ENCODE results near the gene FAM200A.

Gene FAM200A

DNA sequence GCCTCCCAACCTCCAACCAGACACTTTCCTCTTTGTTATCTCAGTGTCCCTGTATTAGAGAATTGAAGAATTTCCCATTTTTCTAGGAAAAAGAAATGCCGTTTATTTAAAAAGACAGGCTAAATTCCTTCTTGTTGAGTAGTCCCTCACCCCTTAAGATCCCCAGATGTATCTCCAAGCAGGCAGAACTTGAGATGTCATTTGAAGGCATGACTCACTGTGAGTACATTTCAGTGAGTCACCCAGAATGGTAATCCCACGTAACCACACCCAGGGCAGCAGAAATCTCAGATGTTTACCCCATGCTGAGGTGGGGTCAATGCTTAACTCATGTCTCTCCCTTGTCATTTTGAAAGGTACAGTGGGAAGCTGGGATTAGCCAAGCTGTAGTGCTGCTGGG lies 10.9 kb upstream of the FAM200A start (continued):
- TF ChIP-seq, protein P1, sequence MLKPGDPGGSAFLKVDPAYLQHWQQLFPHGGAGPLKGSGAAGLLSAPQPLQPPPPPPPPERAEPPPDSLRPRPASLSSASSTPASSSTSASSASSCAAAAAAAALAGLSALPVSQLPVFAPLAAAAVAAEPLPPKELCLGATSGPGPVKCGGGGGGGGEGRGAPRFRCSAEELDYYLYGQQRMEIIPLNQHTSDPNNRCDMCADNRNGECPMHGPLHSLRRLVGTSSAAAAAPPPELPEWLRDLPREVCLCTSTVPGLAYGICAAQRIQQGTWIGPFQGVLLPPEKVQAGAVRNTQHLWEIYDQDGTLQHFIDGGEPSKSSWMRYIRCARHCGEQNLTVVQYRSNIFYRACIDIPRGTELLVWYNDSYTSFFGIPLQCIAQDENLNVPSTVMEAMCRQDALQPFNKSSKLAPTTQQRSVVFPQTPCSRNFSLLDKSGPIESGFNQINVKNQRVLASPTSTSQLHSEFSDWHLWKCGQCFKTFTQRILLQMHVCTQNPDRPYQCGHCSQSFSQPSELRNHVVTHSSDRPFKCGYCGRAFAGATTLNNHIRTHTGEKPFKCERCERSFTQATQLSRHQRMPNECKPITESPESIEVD (tag by site-specific recombination; IDR thresholded peaks at IDR 0.05), result no peak
- TF ChIP-seq GLI2 (tag by site-specific recombination; IDR thresholded peaks at IDR 0.05; ENCODE audit: borderline replicate concordance, low read depth) (no peak), ZNF585B (tag by site-specific recombination; IDR thresholded peaks at IDR 0.05) (no peak), ZNF23 (tag by site-specific recombination; IDR thresholded peaks at IDR 0.05; ENCODE audit: borderline replicate concordance) (no peak), OSR2 (tag by site-specific recombination; IDR thresholded peaks at IDR 0.05) (0 out of 2 replicates have a peak, but pooled peaks have one; percentile 14), ZNF24 (tag by site-specific recombination; IDR thresholded peaks at IDR 0.05) (peak; percentile 76; the same call in 1 of the 2 replicates), ZSCAN23 (tag by site-specific recombination; IDR thresholded peaks at IDR 0.05) (0 out of 2 replicates have a peak, but pooled peaks have one; percentile 33), ZSCAN16 (tag by site-specific recombination; IDR thresholded peaks at IDR 0.05) (no peak), ZNF221 (tag by site-specific recombination; IDR thresholded peaks at IDR 0.05; ENCODE audit: borderline replicate concordance) (no peak), GLI4 (tag by site-specific recombination; IDR thresholded peaks at IDR 0.05) (no peak), ZNF843 (tag by site-specific recombination; IDR thresholded peaks at IDR 0.05) (0 out of 2 replicates have a peak, but pooled peaks have one; percentile 37), ZBTB21 (tag by site-specific recombination; IDR thresholded peaks at IDR 0.05) (peak; percentile 87), OVOL3 (tag by site-specific recombination; IDR thresholded peaks at IDR 0.05) (no peak)
- TF ChIP-seq, protein P2, sequence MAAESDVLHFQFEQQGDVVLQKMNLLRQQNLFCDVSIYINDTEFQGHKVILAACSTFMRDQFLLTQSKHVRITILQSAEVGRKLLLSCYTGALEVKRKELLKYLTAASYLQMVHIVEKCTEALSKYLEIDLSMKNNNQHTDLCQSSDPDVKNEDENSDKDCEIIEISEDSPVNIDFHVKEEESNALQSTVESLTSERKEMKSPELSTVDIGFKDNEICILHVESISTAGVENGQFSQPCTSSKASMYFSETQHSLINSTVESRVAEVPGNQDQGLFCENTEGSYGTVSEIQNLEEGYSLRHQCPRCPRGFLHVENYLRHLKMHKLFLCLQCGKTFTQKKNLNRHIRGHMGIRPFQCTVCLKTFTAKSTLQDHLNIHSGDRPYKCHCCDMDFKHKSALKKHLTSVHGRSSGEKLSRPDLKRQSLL (tag by site-specific recombination; IDR thresholded peaks at IDR 0.05), result no peak
- TF ChIP-seq, protein P3, sequence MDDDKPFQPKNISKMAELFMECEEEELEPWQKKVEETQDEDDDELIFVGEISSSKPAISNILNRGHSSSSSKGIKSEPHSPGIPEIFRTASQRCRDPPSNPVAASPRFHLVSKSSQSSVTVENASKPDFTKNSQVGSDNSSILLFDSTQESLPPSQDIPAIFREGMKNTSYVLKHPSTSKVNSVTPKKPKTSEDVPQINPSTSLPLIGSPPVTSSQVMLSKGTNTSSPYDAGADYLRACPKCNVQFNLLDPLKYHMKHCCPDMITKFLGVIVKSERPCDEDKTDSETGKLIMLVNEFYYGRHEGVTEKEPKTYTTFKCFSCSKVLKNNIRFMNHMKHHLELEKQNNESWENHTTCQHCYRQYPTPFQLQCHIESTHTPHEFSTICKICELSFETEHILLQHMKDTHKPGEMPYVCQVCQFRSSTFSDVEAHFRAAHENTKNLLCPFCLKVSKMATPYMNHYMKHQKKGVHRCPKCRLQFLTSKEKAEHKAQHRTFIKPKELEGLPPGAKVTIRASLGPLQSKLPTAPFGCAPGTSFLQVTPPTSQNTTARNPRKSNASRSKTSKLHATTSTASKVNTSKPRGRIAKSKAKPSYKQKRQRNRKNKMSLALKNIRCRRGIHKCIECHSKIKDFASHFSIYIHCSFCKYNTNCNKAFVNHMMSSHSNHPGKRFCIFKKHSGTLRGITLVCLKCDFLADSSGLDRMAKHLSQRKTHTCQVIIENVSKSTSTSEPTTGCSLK (tag by site-specific recombination; IDR thresholded peaks at IDR 0.05), result no peak
- TF ChIP-seq, protein P4, sequence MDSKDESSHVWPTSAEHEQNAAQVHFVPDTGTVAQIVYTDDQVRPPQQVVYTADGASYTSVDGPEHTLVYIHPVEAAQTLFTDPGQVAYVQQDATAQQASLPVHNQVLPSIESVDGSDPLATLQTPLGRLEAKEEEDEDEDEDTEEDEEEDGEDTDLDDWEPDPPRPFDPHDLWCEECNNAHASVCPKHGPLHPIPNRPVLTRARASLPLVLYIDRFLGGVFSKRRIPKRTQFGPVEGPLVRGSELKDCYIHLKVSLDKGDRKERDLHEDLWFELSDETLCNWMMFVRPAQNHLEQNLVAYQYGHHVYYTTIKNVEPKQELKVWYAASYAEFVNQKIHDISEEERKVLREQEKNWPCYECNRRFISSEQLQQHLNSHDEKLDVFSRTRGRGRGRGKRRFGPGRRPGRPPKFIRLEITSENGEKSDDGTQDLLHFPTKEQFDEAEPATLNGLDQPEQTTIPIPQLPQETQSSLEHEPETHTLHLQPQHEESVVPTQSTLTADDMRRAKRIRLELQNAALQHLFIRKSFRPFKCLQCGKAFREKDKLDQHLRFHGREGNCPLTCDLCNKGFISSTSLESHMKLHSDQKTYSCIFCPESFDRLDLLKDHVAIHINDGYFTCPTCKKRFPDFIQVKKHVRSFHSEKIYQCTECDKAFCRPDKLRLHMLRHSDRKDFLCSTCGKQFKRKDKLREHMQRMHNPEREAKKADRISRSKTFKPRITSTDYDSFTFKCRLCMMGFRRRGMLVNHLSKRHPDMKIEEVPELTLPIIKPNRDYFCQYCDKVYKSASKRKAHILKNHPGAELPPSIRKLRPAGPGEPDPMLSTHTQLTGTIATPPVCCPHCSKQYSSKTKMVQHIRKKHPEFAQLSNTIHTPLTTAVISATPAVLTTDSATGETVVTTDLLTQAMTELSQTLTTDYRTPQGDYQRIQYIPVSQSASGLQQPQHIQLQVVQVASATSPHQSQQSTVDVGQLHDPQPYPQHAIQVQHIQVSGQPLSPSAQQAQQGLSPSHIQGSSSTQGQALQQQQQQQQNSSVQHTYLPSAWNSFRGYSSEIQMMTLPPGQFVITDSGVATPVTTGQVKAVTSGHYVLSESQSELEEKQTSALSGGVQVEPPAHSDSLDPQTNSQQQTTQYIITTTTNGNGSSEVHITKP (tag by site-specific recombination; IDR thresholded peaks at IDR 0.05), result peak; percentile 54
- TF ChIP-seq, protein P5, sequence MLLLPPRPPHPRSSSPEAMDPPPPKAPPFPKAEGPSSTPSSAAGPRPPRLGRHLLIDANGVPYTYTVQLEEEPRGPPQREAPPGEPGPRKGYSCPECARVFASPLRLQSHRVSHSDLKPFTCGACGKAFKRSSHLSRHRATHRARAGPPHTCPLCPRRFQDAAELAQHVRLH (tag by site-specific recombination; IDR thresholded peaks at IDR 0.05), result no peak
- TF ChIP-seq, protein P6, sequence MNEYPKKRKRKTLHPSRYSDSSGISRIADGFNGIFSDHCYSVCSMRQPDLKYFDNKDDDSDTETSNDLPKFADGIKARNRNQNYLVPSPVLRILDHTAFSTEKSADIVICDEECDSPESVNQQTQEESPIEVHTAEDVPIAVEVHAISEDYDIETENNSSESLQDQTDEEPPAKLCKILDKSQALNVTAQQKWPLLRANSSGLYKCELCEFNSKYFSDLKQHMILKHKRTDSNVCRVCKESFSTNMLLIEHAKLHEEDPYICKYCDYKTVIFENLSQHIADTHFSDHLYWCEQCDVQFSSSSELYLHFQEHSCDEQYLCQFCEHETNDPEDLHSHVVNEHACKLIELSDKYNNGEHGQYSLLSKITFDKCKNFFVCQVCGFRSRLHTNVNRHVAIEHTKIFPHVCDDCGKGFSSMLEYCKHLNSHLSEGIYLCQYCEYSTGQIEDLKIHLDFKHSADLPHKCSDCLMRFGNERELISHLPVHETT (tag by site-specific recombination; IDR thresholded peaks at IDR 0.05), result peak; percentile 73
- TF ChIP-seq, protein P7, sequence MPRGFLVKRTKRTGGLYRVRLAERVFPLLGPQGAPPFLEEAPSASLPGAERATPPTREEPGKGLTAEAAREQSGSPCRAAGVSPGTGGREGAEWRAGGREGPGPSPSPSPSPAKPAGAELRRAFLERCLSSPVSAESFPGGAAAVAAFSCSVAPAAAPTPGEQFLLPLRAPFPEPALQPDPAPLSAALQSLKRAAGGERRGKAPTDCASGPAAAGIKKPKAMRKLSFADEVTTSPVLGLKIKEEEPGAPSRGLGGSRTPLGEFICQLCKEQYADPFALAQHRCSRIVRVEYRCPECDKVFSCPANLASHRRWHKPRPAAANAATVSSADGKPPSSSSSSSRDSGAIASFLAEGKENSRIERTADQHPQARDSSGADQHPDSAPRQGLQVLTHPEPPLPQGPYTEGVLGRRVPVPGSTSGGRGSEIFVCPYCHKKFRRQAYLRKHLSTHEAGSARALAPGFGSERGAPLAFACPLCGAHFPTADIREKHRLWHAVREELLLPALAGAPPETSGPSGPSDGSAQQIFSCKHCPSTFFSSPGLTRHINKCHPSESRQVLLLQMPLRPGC (tag by site-specific recombination; IDR thresholded peaks at IDR 0.05), result peak; percentile 68
